K562 (cell line): Measurements from ENCODE around the gene ZNF318. TPM values are rescaled to one million over a fixed set of nuclear protein-coding genes. Genes with fewer than 3 reads are reported as not detected.

Experiments used
- ATF2 ChIP-seq: sonication (generic); formaldehyde crosslinking; IDR thresholded peaks from 2 replicates; pipeline ENCODE4 v1.8.1; 2022; ENCODE audit warnings: missing genetic modification reagents
- BDP1 ChIP-seq: IDR thresholded peaks from 3 replicates; pipeline ENCODE4 v1.6.1; 2011; ENCODE audit not compliant: insufficient read length, insufficient read depth
- BRF2 ChIP-seq: IDR thresholded peaks from 3 replicates; pipeline ENCODE4 v1.6.1; 2011; ENCODE audit warnings: borderline replicate concordance, mild to moderate bottlenecking; ENCODE audit not compliant: insufficient read length, insufficient read depth
- CEBPB ChIP-seq: fragments of 450-650 bp; IDR thresholded peaks from 2 replicates; pipeline ENCODE4 v1.6.1; 2016; ENCODE audit warnings: missing genetic modification characterization, missing compliant biosample characterization
- FUS ChIP-seq: fragments of 200-400 bp; formaldehyde crosslinking; optimal IDR thresholded peaks from 2 replicates; pipeline ENCODE3; 2017; ENCODE audit warnings: low read depth, low read length
- JUN ChIP-seq, 2 experiments: sonication (generic) in 1 of 2; formaldehyde crosslinking in 1 of 2; IDR thresholded peaks; 2 replicates each; pipeline versions ENCODE4 v1.6.1 to v1.8.0; 2012 to 2022; ENCODE audit warnings: borderline replicate concordance in 2 of 2, mild to moderate bottlenecking in 2 of 2, improper control_type of control experiment in 1 of 2, low read depth in 1 of 2, low read length in 1 of 2, missing genetic modification reagents in 1 of 2
- KDM4B ChIP-seq, 2 experiments: fragments of 450-650 bp in 1 of 2; sonication (generic) in 1 of 2; IDR thresholded peaks; 2 replicates each; pipeline ENCODE4 v1.6.1; 2016 to 2017; ENCODE audit warnings: borderline replicate concordance in 2 of 2, antibody characterized with exemption in 1 of 2, low read depth in 1 of 2, mild to moderate bottlenecking in 1 of 2
- MAFF ChIP-seq: IDR thresholded peaks from 2 replicates; pipeline ENCODE4 v1.6.1; 2012; ENCODE audit warnings: low read length, improper control_type of control experiment
- MED1 ChIP-seq: sonication (generic); formaldehyde crosslinking; IDR thresholded peaks from 2 replicates; pipeline ENCODE4 v1.8.1; 2023; ENCODE audit warnings: missing genetic modification reagents, borderline replicate concordance
- MTA3 ChIP-seq: fragments of 450-650 bp; formaldehyde crosslinking; IDR thresholded peaks from 2 replicates; pipeline ENCODE4 v1.6.1; 2017; ENCODE audit warnings: mild to moderate bottlenecking, borderline replicate concordance
- MTF1 ChIP-seq: fragments of 250-450 bp; sonication (Bioruptor Pico); IDR thresholded peaks from 2 replicates; pipeline ENCODE4 v1.9.0; 2021; ENCODE audit warnings: moderate library complexity, mild to moderate bottlenecking, inconsistent platforms, borderline replicate concordance
- NFATC3 ChIP-seq: fragments of 450-650 bp; IDR thresholded peaks from 2 replicates; pipeline ENCODE4 v1.6.1; 2017; ENCODE audit warnings: mild to moderate bottlenecking
- NFE2L1 ChIP-seq: fragments of 450-650 bp; IDR thresholded peaks from 2 replicates; pipeline ENCODE4 v1.6.1; 2016; ENCODE audit warnings: missing genetic modification characterization, low read depth, mild to moderate bottlenecking, missing compliant biosample characterization, moderate library complexity, borderline replicate concordance
- SIN3B ChIP-seq: fragments of 450-650 bp; IDR thresholded peaks from 2 replicates; pipeline ENCODE4 v1.6.1; 2017; ENCODE audit warnings: low read depth, mild to moderate bottlenecking, moderate library complexity
- SP1 ChIP-seq: sonication (generic); formaldehyde crosslinking; IDR thresholded peaks from 2 replicates; pipeline ENCODE4 v1.8.1; 2022; ENCODE audit warnings: mild to moderate bottlenecking, missing genetic modification reagents
- TBP ChIP-seq: optimal IDR thresholded peaks from 2 replicates; pipeline ENCODE3; 2011; ENCODE audit warnings: low read depth, low read length, improper control_type of control experiment
- ZNF224 ChIP-seq: sonication (generic); formaldehyde crosslinking; IDR thresholded peaks from 2 replicates; pipeline ENCODE4 v1.8.0; 2022; ENCODE audit warnings: mild to moderate bottlenecking, missing genetic modification reagents
- ZNF384 ChIP-seq: IDR thresholded peaks from 2 replicates; pipeline ENCODE4 v1.6.1; 2012; ENCODE audit warnings: low read depth, low read length, improper control_type of control experiment
- polyA plus RNA-seq, 8 experiments: library from polyadenylated mRNA; depleted of rRNA in 4 of 8; stranded (reverse) in 5 of 8; unstranded in 3 of 8; fragments of >200 nt; fragmentation: Nextera tagmentation in 2 of 8; fragmentation: Illumina TruSeq in 1 of 8; extraction: Ambion mirVana in 2 of 8; extraction: Trizol in 1 of 8; gene quantifications; 2 replicates each; pipeline versions ENCODE4 v1.2.1 to v1.2.3, GENCODE V29; 2011 to 2014; ENCODE audit warnings: inconsistent platforms in 1 of 8, missing spikeins in 1 of 8
- total RNA-seq, 7 experiments: library from RNA; depleted of rRNA in 6 of 7; stranded (reverse); fragments of >200 nt in 6 of 7; fragmentation: Illumina TruSeq in 2 of 7; extraction: Trizol in 2 of 7; gene quantifications; 2 replicates each; pipeline versions ENCODE4 v1.2.1 to v1.2.3, GENCODE V29; 2011 to 2021; ENCODE audit warnings: low replicate concordance in 1 of 7
- TF ChIP-seq, protein P1 (sequence below): fragments of 450-650 bp; IDR thresholded peaks from 2 replicates; pipeline ENCODE4 v1.6.1; 2016; ENCODE audit warnings: antibody characterized with exemption
- TF ChIP-seq, protein P2 (sequence below): sonication (generic); IDR thresholded peaks from 2 replicates; pipeline ENCODE4 v1.6.1; 2016
- TF ChIP-seq, protein P3 (sequence below): fragments of 450-650 bp; IDR thresholded peaks from 2 replicates; pipeline ENCODE4 v1.6.1; 2017; ENCODE audit warnings: mild to moderate bottlenecking, moderate library complexity

Gene ZNF318
- total and polyA plus RNA-seq, 9 of the 15 experiments (the other 6 are each of a cell fraction or from before 2014, with no cell fraction given), result 3.2 to 19.0 (median 9.2) TPM

DNA sequence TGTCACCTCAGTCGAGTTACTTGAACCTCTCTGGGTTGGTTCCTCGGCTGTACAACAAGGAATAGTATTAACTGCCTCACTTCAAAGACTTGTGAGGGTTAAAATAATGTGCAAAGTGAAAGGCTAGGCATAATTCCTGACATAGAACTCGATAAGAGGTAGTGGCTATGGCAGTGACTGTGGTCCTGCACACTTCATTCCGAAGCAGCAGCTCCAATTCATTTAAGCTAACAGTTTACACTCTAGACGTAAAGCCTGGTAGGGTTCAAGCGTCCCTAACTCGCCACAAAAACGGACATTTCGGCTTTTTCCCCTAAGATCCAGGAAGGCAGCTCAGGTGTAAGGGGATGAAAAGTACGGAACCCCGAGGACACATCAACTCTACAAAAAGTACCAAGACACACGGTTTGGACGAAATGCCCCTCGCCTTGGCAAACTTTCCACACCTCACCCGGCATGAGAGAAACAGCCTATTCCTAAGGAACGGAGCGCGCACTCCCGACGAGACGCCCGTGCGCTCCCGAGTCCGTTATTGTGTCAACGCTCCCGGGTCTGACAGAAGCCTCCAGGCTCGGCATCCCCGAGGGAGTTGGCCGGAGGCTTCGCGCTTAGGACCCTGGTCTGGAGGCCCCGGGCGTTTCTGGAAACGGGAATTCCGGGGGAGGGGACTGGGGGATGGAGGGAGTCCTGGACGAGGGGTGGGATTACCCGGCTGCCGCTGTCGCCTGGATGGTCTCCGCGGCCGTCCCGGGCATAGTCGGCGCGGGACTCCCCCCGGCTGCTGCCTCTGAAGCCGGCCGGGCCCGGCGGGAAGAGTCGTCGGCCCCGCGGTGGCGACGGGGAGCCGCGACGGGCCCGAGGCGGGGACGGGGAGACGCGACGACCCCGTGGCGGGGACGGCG is 937 bp downstream of the ZNF318 start (continued):
- TF ChIP-seq, protein P1, sequence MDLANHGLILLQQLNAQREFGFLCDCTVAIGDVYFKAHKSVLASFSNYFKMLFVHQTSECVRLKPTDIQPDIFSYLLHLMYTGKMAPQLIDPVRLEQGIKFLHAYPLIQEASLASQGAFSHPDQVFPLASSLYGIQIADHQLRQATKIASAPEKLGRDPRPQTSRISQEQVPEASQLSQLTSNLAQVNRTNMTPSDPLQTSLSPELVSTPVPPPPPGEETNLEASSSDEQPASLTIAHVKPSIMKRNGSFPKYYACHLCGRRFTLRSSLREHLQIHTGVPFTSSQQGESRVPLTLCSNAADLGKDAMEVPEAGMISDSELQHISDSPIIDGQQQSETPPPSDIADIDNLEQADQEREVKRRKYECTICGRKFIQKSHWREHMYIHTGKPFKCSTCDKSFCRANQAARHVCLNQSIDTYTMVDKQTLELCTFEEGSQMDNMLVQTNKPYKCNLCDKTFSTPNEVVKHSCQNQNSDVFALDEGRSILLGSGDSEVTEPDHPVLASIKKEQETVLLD, result no peak
- TF ChIP-seq JUN (IDR thresholded peaks at IDR 0.05; ENCODE audit: borderline replicate concordance, low read depth, low read length) (no peak), JUN (CRISPR knock-in tag; IDR thresholded peaks at IDR 0.05; ENCODE audit: borderline replicate concordance) (no peak; the same call in 1 of the 2 replicates), ATF2 (CRISPR knock-in tag) (no peak), TBP (peak; percentile 35), SP1 (CRISPR knock-in tag) (peak; percentile 68; the same call in 1 of the 2 replicates), NFE2L1 (tag) (no peak), ZNF224 (CRISPR knock-in tag) (0 out of 2 replicates have a peak, but pooled peaks have one; percentile 25), SIN3B (no peak), NFATC3 (no peak), CEBPB (tag) (no peak), BDP1 (no peak), MTF1 (CRISPR knock-in tag) (no peak), FUS (no peak), MED1 (no peak), MTA3 (0 out of 2 replicates have a peak, but pooled peaks have one; percentile 54), KDM4B (IDR thresholded peaks at IDR 0.05; ENCODE audit: borderline replicate concordance in 2 of 2, low read depth in 1 of 2) (no peak), ZNF384 (no peak), MAFF (no peak), BRF2 (no peak)
- TF ChIP-seq, protein P2, sequence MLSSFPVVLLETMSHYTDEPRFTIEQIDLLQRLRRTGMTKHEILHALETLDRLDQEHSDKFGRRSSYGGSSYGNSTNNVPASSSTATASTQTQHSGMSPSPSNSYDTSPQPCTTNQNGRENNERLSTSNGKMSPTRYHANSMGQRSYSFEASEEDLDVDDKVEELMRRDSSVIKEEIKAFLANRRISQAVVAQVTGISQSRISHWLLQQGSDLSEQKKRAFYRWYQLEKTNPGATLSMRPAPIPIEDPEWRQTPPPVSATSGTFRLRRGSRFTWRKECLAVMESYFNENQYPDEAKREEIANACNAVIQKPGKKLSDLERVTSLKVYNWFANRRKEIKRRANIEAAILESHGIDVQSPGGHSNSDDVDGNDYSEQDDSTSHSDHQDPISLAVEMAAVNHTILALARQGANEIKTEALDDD, result 0 out of 2 replicates have a peak, but pooled peaks have one; percentile 6
- TF ChIP-seq, protein P3, sequence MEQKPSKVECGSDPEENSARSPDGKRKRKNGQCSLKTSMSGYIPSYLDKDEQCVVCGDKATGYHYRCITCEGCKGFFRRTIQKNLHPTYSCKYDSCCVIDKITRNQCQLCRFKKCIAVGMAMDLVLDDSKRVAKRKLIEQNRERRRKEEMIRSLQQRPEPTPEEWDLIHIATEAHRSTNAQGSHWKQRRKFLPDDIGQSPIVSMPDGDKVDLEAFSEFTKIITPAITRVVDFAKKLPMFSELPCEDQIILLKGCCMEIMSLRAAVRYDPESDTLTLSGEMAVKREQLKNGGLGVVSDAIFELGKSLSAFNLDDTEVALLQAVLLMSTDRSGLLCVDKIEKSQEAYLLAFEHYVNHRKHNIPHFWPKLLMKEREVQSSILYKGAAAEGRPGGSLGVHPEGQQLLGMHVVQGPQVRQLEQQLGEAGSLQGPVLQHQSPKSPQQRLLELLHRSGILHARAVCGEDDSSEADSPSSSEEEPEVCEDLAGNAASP, result no peak
